ENCODE measurements around the gene DIAPH2.

Gene DIAPH2

DNA sequence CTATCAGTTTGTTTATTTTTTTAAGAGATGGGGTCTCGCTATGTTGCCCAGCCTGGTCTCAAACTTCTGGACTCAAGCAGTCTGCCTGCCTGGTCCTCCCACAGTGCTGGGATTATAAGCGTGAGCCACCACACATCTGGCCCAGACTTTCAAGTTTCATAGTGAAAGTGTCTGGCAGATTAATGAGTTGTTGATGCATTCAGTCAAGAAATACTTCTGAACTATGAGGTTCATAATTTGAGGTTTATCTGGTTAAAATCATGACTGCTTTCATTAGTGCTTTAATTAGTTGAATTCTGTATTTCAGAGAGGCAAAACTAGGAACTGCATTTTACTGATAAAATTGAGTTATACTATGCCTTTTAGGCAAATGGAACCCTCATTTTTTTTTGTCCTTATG is 837.7 kb downstream of the DIAPH2 start:
- no peak for DNase-seq

GRCh38 chrX:97524340-97524739 is 839.7 kb downstream of the DIAPH2 start:
- no peak for DNase-seq

DNA sequence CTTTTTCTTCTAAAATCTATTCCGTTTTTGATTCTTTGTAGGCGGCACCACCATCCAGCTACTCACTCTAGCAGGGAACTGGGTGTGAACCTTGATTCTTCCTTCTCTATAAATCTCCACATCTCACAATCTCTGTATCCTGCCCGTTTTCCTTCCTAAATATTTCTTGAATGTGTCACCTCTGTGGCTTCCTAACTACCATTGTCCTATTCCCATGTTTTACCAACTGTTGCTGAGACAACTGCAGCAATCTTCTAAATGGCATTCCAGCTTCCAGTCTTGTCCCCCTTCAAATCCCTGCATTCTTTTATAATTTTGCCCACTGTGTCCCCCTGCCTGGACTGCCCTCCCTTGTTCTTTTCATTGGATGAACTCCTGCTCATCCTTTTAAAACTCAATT is 840.4 kb downstream of the DIAPH2 start:
- DNase-seq = no peak

DNA sequence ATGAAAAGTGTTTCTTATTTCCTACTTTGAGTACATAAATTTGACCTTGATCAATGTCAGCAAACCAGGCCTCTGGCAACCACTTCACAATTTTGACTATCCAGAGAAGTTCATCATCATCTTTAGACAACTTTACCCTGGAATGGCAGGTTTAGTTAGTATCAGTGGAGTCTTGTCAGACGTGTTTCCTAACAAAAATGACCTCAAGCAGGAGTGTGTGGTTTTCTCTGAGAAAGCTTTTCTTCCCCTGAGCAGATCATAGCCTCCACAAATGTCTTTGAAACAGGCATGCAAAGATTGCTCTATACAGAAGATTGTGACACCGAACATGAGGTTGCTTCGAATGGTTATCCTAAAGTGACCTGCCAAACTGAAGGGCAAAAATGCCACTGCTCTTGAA is 841.3 kb downstream of the DIAPH2 start:
- DNase-seq = no peak

DNA sequence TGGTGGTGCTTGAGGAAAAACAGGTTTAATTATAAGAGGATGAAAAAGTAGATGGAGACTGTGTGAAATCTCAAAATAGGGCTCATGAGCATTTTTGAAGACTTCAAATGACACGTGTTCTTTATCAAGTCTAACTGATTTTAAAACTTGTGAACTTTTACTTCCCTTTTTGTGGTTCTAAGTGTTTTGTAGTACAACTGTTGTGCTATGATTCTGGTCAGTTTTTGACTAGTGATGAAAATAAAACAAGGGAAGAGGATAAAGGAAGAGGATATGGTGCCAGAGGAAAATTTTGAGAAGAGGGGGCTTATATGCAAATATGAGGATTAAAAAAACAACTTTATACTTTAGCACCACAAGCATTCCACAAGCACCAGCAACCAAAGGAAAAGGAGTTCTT is 843.1 kb downstream of the DIAPH2 start:
- DNase-seq = no peak

- no peak for DNase-seq
Measured at GRCh38 chrX:97529536-97530200, 845.0 kb downstream of the DIAPH2 start.

GRCh38 chrX:97531825-97532224 is 847.2 kb downstream of the DIAPH2 start:
- no peak for DNase-seq

DNA sequence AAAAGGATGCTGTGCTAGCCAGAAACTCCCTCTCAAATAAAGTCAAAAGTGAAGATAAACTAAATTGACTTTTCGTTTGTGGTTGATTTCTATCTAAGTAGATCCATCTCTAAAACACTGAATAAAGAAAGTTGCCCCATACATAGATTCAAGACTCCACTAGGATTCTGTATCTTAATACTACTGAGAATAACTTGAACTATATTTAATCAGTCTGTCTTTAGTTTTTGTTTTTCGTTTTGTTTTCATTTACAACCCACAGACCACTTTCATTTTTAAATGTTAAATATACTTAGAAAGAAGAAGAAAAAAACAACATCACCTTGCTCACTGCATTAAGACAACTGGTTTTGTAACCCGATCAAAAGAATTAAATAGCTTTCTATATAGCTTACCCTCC is 854.1 kb downstream of the DIAPH2 start:
- no peak for DNase-seq

DNA sequence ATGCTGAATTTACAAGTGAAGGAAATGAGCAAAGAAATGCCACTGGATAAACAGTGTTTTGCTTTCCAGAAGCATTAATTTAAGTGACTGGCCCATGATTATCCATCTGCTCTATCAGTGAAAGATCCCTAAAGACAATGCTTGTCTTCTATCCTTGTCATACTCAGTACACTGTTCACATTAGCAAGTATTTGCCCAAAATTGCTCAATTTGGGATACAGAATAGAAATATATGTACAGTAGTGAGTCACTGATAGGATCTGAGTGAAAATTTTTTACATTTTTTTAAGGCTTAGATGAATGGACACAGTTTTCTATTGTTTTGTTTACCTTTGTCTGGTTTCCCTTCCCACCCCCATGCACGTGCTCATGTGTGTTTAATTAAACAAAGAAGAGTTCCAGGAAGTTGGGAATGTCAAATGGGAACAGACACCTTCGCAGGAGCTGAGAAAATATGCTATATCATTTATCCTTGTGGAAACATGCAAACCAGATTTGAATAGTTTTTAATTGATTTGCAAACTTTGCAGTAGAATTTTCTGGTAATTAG is 855.4 kb downstream of the DIAPH2 start:
- DNase-seq = no peak

GRCh38 chrX:97547877-97548578 is 863.4 kb downstream of the DIAPH2 start:
- no peak for DNase-seq

GRCh38 chrX:97551821-97552220 is 867.2 kb downstream of the DIAPH2 start:
- DNase-seq = no peak

DNA sequence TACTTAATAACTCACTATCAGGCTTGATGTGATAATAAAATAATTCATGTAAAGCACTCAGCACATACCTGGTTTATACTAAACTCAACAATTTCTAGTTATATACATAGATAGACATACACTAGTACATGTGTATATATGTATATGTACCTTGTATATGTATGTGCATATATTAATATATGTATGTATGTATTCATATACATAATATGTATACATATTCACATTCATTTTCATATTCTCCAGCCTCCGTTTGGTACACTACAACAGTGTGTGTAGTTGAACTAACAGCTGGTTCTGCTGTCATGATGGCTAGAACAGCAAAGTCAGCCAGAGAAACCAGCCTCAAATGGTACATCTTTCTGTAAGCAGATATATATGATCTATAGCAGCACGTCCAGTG is 869.2 kb downstream of the DIAPH2 start:
- no peak for DNase-seq

- DNase-seq = no peak
Measured at GRCh38 chrX:97556359-97556758, 871.7 kb downstream of the DIAPH2 start.

DNA sequence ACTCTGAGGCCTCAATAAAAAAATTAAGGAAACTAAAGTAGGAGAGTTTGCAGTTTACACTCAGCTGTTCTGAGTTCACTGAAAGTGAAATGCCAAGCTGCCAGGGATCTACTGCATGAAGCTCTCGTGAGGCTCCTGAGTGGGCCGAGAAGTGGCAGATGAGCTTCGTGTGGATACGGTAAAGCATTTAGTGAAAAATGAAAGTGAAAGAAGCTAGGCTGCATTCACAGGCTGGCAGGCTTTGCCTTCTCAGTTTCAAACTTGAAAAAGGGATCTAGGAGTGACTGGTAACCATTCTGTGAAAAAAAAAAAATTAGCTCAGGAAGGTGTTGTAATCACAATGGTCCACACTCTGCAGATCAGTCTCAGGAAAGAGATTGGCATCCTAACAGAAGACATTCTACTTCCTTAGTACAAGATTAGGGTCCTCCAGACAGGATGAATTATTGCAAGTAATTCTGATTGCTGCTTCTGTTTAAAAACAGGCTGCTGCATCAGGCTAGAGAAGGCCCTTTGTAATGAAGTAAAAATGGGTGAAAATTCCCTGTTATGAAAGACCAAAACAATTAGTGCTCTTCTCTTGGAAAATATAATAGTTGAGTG is 879.0 kb downstream of the DIAPH2 start:
- no peak for DNase-seq

GRCh38 chrX:97564496-97564895 is 879.9 kb downstream of the DIAPH2 start:
- no peak for DNase-seq

DNA sequence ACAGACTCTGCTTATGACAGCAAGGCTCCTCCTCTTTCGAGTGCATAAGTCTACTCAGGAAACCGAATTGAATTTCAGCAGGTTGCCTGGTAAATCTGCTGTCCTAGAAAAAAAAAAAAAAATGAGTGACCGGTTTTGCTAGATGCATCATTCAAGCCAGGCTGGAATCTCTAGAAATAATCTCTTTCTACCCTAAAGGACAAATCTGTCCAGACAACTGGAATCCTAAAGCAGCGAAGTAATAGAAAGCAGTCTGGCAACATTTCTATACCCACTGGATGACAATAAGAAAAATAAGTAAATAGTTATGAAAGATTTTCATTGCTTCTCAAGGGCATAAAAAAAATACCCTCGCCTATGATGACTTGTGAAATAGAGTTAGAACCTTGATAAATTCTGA is 902.5 kb downstream of the DIAPH2 start:
- no peak for DNase-seq

DNA sequence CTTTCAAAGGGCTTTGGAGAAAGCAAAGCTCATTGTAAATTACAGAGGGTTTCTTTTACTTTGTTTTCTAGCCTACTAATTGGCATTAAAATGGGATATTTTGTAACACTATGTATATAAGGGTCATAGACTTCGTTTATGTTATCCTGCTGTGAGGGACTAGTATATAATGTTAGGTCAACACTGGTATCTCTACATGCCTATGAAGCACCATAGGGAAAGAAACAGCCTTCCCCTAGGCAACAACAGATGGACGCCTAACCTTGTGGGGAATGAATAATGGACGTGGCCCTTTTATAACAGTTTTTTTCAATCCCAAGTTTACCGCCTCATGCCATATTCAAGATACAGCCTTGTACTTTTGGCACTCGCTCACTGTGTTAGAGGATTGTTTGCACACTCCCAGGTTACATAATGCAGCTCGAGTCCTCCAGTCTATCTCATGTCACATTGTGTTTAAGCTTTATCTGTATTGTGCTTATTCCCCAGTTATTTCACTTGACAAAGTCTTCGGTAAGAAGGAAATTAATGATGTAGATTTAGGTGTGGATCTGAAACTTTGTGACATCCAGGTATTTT is 910.1 kb downstream of the DIAPH2 start:
- DNase-seq = no peak

DNA sequence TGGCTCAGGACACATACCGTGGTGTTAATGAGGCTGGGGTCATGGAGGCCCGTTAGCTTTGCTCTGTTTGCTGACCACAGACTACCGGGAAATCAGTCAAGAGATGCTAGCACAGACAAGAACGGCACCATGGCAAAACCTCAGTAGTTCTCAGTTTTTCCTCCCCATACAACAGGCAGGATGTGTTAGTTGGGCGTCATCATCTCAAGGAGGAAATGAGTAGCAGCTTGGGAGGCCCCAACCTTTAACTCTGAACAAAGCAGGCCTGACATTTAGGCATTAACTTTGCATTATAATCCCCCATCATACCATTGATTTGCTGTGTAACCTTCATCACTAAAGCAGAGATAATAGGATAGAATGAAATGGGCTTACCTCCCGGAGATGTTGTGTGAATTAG is 913.3 kb downstream of the DIAPH2 start:
- DNase-seq = no peak

GRCh38 chrX:97602465-97603258 is 918.0 kb downstream of the DIAPH2 start:
- DNase-seq = no peak

DNA sequence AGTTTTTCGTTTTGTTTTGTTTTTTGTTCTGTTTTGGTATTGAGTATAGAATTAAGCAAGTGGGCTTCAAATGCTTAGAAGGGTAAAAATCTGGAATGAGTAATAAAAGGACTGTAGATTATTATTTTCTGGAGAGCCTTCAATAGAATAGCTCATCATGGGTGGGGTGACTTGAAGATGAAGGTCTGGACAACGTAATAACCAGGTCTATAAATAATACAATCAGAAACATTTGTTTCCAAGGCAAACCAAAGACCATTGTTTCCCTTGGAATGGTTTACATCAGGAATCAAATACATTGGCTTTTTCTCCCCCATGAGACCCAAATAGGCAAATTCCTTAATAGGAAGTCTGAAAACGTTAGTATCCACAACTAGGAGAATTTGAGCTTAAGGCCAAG is 920.6 kb downstream of the DIAPH2 start:
- DNase-seq = no peak

- no peak for DNase-seq
Measured at GRCh38 chrX:97609357-97609756, 924.7 kb downstream of the DIAPH2 start.

- no peak for DNase-seq
Measured at GRCh38 chrX:97609938-97610337, 925.3 kb downstream of the DIAPH2 start.

Measured in activated gamma-delta T cell (primary cell).